ENCODE data around the gene NCKAP5L. TPM values are rescaled to one million over a fixed set of nuclear protein-coding genes. Genes with fewer than 3 reads are reported as not detected.

NCKAP5L gene
- total RNA-seq, 1 experiment from 2014 or later, result 28.2 TPM

- DNase-seq (ENCODE audit: low spot score), result peak; percentile 82
- Histone ChIP-seq H3K36me3 (ENCODE audit: insufficient read depth, low read length, poor library complexity, severe bottlenecking) (no peaks in the 10 kb centered on the region), H3K9me3 (ENCODE audit: low read depth, low read length, poor library complexity, severe bottlenecking) (no peaks in the 10 kb centered on the region), H3K27me3 (replicated peaks; ENCODE audit: insufficient read depth, low read depth, low read length, poor library complexity) (no peaks in the 10 kb centered on the region), H3K27ac (ENCODE audit: low read depth, low read length, poor library complexity, severe bottlenecking) (peak overlapping the region; percentile 83), H3K4me1 (ENCODE audit: insufficient read depth, low read length, poor library complexity, severe bottlenecking) (peaks cover 24% of the 10 kb centered on the region), H3K4me3 (ENCODE audit: low read depth, low read length, poor library complexity, severe bottlenecking) (peak overlapping the region; percentile 71)
- TF ChIP-seq EZH2 (IDR thresholded peaks at IDR 0.05; ENCODE audit: borderline replicate concordance, low read depth, low read length, poor library complexity, severe bottlenecking) (no peak), CTCF (conservative IDR thresholded peaks at IDR 0.05; ENCODE audit: low read depth, low read length) (no peak)
- intact Hi-C loops (cut with micrococcal nuclease; ENCODE audit: unreplicated experiment), result no loop called here
- POLR2A ChIA-PET (ENCODE audit: low non-redundant PET), result interaction anchor here (0.5 to 0.8 kb wide), 3 partner anchors 45 to 87 kb away, joined by 3 to 7 read pairs (median 5); partner anchors contain the start of gene TMBIM6
- CTCF ChIA-PET, result interaction anchor here (0.5 to 1.5 kb wide), 3 partner anchors 12 to 527 kb away, joined by 5 to 6 read pairs (median 6); partner anchors contain the start of gene TMBIM6
- no TSS peak for BruUV-seq (replicated peaks)
These were observed 663 bp downstream of the NCKAP5L start for GRCh38 chr12:49827401-49828099.

DNA sequence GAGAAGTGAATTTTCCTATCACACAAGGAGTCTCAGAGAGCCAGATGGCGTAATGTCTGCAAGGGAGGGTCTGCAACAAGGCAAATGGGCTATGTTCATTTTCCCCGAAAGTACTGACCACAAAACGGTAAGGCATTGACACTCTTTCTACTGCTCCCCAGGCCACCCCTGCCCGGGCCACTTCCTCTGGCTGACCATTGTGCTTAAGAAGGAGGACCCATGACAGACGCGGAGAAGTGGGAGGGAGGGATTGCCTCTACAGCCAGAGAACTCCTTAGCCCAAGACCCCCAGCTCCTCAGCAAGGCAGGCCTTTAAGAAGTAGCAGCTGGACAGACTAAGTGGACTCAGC lies 1.2 kb downstream of the NCKAP5L start:
- ChIA-PET POLR2A (ENCODE audit: low non-redundant PET) (no interaction called here), CTCF (no interaction called here)
- Histone ChIP-seq H3K27me3 (replicated peaks; ENCODE audit: insufficient read depth, low read depth, low read length, poor library complexity) (no peaks in the 10 kb centered on the region), H3K36me3 (ENCODE audit: insufficient read depth, low read length, poor library complexity, severe bottlenecking) (no peaks in the 10 kb centered on the region), H3K4me1 (ENCODE audit: insufficient read depth, low read length, poor library complexity, severe bottlenecking) (peaks cover 19% of the 10 kb centered on the region), H3K9me3 (ENCODE audit: low read depth, low read length, poor library complexity, severe bottlenecking) (no peaks in the 10 kb centered on the region), H3K27ac (ENCODE audit: low read depth, low read length, poor library complexity, severe bottlenecking) (peak overlapping the region; percentile 83), H3K4me3 (ENCODE audit: low read depth, low read length, poor library complexity, severe bottlenecking) (peak overlapping the region; percentile 71)
- BruUV-seq (replicated peaks), result no TSS peak
- TF ChIP-seq CTCF (conservative IDR thresholded peaks at IDR 0.05; ENCODE audit: low read depth, low read length), result no peak
- no peak for TF ChIP-seq EZH2 (IDR thresholded peaks at IDR 0.05; ENCODE audit: borderline replicate concordance, low read depth, low read length, poor library complexity, severe bottlenecking)
- intact Hi-C loops (cut with micrococcal nuclease; ENCODE audit: unreplicated experiment), result no loop called here
- DNase-seq (ENCODE audit: low spot score), result no peak

- CTCF ChIA-PET, result no interaction called here
- Histone ChIP-seq H3K27ac (ENCODE audit: low read depth, low read length, poor library complexity, severe bottlenecking) (no peak overlapping the region), H3K27me3 (replicated peaks; ENCODE audit: insufficient read depth, low read depth, low read length, poor library complexity) (no peaks in the 10 kb centered on the region), H3K4me3 (ENCODE audit: low read depth, low read length, poor library complexity, severe bottlenecking) (no peak overlapping the region), H3K9me3 (ENCODE audit: low read depth, low read length, poor library complexity, severe bottlenecking) (no peaks in the 10 kb centered on the region), H3K4me1 (ENCODE audit: insufficient read depth, low read length, poor library complexity, severe bottlenecking) (peaks cover 23% of the 10 kb centered on the region), H3K36me3 (ENCODE audit: insufficient read depth, low read length, poor library complexity, severe bottlenecking) (no peaks in the 10 kb centered on the region)
- intact Hi-C loops (cut with micrococcal nuclease; ENCODE audit: unreplicated experiment), result no loop called here
- POLR2A ChIA-PET (ENCODE audit: low non-redundant PET), result no interaction called here
- TF ChIP-seq EZH2 (IDR thresholded peaks at IDR 0.05; ENCODE audit: borderline replicate concordance, low read depth, low read length, poor library complexity, severe bottlenecking) (no peak), CTCF (conservative IDR thresholded peaks at IDR 0.05; ENCODE audit: low read depth, low read length) (no peak)
- BruUV-seq (replicated peaks), result no TSS peak
- no peak for DNase-seq (ENCODE audit: low spot score)
These were observed 2.2 kb downstream of the NCKAP5L start for GRCh38 chr12:49825971-49826421.
